Neural cell (in vitro differentiated cells): ENCODE results near the gene APC. TPM values are rescaled to one million over a fixed set of nuclear protein-coding genes. Genes with fewer than 3 reads are reported as not detected.
A peak's percentile ranks its signal among the peaks of the same experiment; 100 is the strongest.

Source experiments
- H2AFZ ChIP-seq: fragments of 200-600, 300-800 bp; sonication (generic), shearing (Covaris generic); 2 replicates; pipeline ENCODE4 v1.6.0; 2014; ENCODE audit warnings: low read depth, mild to moderate bottlenecking, antibody characterized with exemption, low read length, moderate library complexity
- H3F3A ChIP-seq: fragments of 200-600 bp; shearing (Covaris generic); 2 replicates; pipeline ENCODE4 v1.6.1; 2016; ENCODE audit warnings: mild to moderate bottlenecking, moderate library complexity, mixed read lengths, antibody characterized with exemption, low read length; ENCODE audit not compliant: insufficient read depth, poor library complexity, severe bottlenecking
- H3K27ac ChIP-seq: fragments of 200-600, 300-800 bp; sonication (generic), shearing (Covaris generic); 2 replicates; pipeline ENCODE4 v1.5.1; 2014; ENCODE audit warnings: mild to moderate bottlenecking, low read length, moderate library complexity
- H3K27me3 ChIP-seq: fragments of 300-800, 200-600 bp; sonication (generic), shearing (Covaris generic); 2 replicates; pipeline ENCODE4 v1.6.0; 2014; ENCODE audit warnings: mild to moderate bottlenecking, low read depth, low read length, moderate library complexity; ENCODE audit not compliant: insufficient read depth
- H3K36me3 ChIP-seq: fragments of 300-800, 200-600 bp; sonication (generic), shearing (Covaris generic); 2 replicates; pipeline ENCODE4 v1.5.1; 2014; ENCODE audit warnings: mild to moderate bottlenecking, antibody characterized with exemption, low read length, moderate library complexity; ENCODE audit not compliant: insufficient read depth
- H3K4me2 ChIP-seq: fragments of 300-800, 200-600 bp; sonication (generic), shearing (Covaris generic); 2 replicates; pipeline ENCODE4 v1.6.0; 2014; ENCODE audit warnings: mild to moderate bottlenecking, low read length
- H3K4me3 ChIP-seq: fragments of 300-800, 200-600 bp; sonication (generic), shearing (Covaris generic); 2 replicates; pipeline ENCODE4 v1.5.1; 2014; ENCODE audit warnings: mild to moderate bottlenecking, low read length, moderate library complexity
- H3K79me2 ChIP-seq: fragments of 200-600 bp; shearing (Covaris generic); replicated peaks from 2 replicates; pipeline ENCODE4 v1.6.0; 2014; ENCODE audit warnings: mild to moderate bottlenecking, low read length, moderate library complexity; ENCODE audit not compliant: insufficient read depth
- H3K9ac ChIP-seq: fragments of 300-800, 200-600 bp; sonication (generic), shearing (Covaris generic); 2 replicates; pipeline ENCODE4 v1.6.1; 2016; ENCODE audit warnings: mild to moderate bottlenecking, low read length, mixed read lengths
- H3K9me2 ChIP-seq: fragments of 200-600 bp; shearing (Covaris generic); 2 replicates; pipeline ENCODE4 v1.6.1; 2016; ENCODE audit warnings: mild to moderate bottlenecking, low read length, mixed read lengths; ENCODE audit not compliant: insufficient read depth
- H3K9me3 ChIP-seq: fragments of 200-600, 300-800 bp; sonication (generic), shearing (Covaris generic); 2 replicates; pipeline ENCODE4 v1.6.1; 2016; ENCODE audit warnings: mild to moderate bottlenecking, mixed run types, low read length, moderate library complexity, mixed read lengths
- H4K20me1 ChIP-seq: fragments of 200-600 bp; shearing (Covaris generic); 2 replicates; pipeline ENCODE4 v1.6.1; 2016; ENCODE audit warnings: mild to moderate bottlenecking, mixed run types; ENCODE audit not compliant: insufficient read depth
- EP300 ChIP-seq: fragments of 450-650 bp; conservative IDR thresholded peaks from 2 replicates; pipeline ENCODE4 v1.6.1; 2014; ENCODE audit warnings: antibody characterized with exemption, mild to moderate bottlenecking, moderate library complexity; ENCODE audit not compliant: poor library complexity, severe bottlenecking
- EZH2 ChIP-seq: fragments of 200-600, 300-800 bp; shearing (Covaris generic), sonication (generic); IDR thresholded peaks from 2 replicates; pipeline ENCODE4 v1.6.1; 2014; ENCODE audit warnings: antibody characterized with exemption, low read length, borderline replicate concordance, mild to moderate bottlenecking; ENCODE audit not compliant: insufficient read depth, poor library complexity, severe bottlenecking
- MXI1 ChIP-seq: fragments of 450-650 bp; conservative IDR thresholded peaks from 2 replicates; pipeline ENCODE4 v1.6.1; 2014; ENCODE audit warnings: antibody characterized with exemption, mild to moderate bottlenecking; ENCODE audit not compliant: poor library complexity, severe bottlenecking
- POLR2AphosphoS5 ChIP-seq: IDR thresholded peaks from 2 replicates; pipeline ENCODE4 v1.6.1; 2012
- RAD21 ChIP-seq: fragments of 450-650 bp; conservative IDR thresholded peaks from 2 replicates; pipeline ENCODE4 v1.6.1; 2014; ENCODE audit warnings: antibody characterized with exemption, mild to moderate bottlenecking, moderate library complexity
- SMC3 ChIP-seq: fragments of 450-650 bp; conservative IDR thresholded peaks from 2 replicates; pipeline ENCODE4 v1.6.1; 2014; ENCODE audit warnings: antibody characterized with exemption, mild to moderate bottlenecking, moderate library complexity; ENCODE audit not compliant: poor library complexity
- TAF1 ChIP-seq: IDR thresholded peaks from 2 replicates; pipeline ENCODE4 v1.6.1; 2012; ENCODE audit warnings: low read depth
- polyA plus RNA-seq: library from polyadenylated mRNA; depleted of rRNA; stranded (reverse); fragments of >200 nt; gene quantifications from 2 replicates; pipeline ENCODE4 v1.2.3, GENCODE V29; 2014
- TF ChIP-seq, protein P1 (sequence below): fragments of 450-650 bp; IDR thresholded peaks from 2 replicates; pipeline ENCODE4 v1.5.1; 2014; ENCODE audit warnings: antibody characterized with exemption, mild to moderate bottlenecking, moderate library complexity; ENCODE audit not compliant: poor library complexity, severe bottlenecking
- TF ChIP-seq, protein P2 (sequence below): IDR thresholded peaks from 2 replicates; pipeline ENCODE4 v1.6.1; 2012; ENCODE audit warnings: borderline replicate concordance

Gene APC
- polyA plus RNA-seq, 1 donor from 2014 or later, result 40.6 TPM

DNA sequence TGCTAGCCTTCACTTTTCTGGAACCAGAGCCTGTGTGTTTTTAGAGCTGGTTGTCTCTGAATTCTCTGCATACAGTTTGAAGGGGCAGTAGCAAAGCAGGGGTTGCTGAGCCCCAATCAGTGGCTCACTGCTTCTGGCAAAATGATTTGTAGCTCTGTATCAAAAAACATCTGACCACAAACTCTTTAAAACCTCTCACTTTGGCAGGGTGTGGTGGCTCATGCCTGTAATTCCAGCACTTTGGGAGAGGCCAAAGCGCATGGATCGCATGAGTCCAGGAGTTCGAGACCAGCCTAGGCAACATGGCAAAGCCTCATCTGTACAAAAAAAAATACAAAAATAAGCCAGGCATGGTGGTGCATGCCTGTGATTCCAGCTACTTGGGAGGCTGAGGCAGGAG lies 28.3 kb upstream of the APC start:
- H3K4me2 ChIP-seq, result peak overlapping the region; percentile 65
- H3K9me2 ChIP-seq, result no peaks in the 10 kb centered on the region
- H3K9ac ChIP-seq, result peak overlapping the region; percentile 98
- H4K20me1 ChIP-seq, result no peaks in the 10 kb centered on the region
- H3K79me2 ChIP-seq, result peaks cover 63% of the 10 kb centered on the region
- H2AFZ ChIP-seq, result no peak overlapping the region
- TF ChIP-seq TAF1, result no peak
- no peak for TF ChIP-seq RAD21
- no peak for TF ChIP-seq POLR2AphosphoS5
- no peak for TF ChIP-seq EP300
- TF ChIP-seq, protein P1, sequence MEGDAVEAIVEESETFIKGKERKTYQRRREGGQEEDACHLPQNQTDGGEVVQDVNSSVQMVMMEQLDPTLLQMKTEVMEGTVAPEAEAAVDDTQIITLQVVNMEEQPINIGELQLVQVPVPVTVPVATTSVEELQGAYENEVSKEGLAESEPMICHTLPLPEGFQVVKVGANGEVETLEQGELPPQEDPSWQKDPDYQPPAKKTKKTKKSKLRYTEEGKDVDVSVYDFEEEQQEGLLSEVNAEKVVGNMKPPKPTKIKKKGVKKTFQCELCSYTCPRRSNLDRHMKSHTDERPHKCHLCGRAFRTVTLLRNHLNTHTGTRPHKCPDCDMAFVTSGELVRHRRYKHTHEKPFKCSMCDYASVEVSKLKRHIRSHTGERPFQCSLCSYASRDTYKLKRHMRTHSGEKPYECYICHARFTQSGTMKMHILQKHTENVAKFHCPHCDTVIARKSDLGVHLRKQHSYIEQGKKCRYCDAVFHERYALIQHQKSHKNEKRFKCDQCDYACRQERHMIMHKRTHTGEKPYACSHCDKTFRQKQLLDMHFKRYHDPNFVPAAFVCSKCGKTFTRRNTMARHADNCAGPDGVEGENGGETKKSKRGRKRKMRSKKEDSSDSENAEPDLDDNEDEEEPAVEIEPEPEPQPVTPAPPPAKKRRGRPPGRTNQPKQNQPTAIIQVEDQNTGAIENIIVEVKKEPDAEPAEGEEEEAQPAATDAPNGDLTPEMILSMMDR, result no peak
- TF ChIP-seq SMC3, result no peak
- no peak for TF ChIP-seq EZH2
- TF ChIP-seq MXI1, result no peak
- TF ChIP-seq, protein P2, sequence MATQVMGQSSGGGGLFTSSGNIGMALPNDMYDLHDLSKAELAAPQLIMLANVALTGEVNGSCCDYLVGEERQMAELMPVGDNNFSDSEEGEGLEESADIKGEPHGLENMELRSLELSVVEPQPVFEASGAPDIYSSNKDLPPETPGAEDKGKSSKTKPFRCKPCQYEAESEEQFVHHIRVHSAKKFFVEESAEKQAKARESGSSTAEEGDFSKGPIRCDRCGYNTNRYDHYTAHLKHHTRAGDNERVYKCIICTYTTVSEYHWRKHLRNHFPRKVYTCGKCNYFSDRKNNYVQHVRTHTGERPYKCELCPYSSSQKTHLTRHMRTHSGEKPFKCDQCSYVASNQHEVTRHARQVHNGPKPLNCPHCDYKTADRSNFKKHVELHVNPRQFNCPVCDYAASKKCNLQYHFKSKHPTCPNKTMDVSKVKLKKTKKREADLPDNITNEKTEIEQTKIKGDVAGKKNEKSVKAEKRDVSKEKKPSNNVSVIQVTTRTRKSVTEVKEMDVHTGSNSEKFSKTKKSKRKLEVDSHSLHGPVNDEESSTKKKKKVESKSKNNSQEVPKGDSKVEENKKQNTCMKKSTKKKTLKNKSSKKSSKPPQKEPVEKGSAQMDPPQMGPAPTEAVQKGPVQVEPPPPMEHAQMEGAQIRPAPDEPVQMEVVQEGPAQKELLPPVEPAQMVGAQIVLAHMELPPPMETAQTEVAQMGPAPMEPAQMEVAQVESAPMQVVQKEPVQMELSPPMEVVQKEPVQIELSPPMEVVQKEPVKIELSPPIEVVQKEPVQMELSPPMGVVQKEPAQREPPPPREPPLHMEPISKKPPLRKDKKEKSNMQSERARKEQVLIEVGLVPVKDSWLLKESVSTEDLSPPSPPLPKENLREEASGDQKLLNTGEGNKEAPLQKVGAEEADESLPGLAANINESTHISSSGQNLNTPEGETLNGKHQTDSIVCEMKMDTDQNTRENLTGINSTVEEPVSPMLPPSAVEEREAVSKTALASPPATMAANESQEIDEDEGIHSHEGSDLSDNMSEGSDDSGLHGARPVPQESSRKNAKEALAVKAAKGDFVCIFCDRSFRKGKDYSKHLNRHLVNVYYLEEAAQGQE, result no peak
- H3K4me3 ChIP-seq, result peak overlapping the region; percentile 93
- H3F3A ChIP-seq, result no peaks in the 10 kb centered on the region
- no peaks in the 10 kb centered on the region for H3K9me3 ChIP-seq
- no peaks in the 10 kb centered on the region for H3K27me3 ChIP-seq
- H3K27ac ChIP-seq, result no peak overlapping the region
- H3K36me3 ChIP-seq, result no peaks in the 10 kb centered on the region

DNA sequence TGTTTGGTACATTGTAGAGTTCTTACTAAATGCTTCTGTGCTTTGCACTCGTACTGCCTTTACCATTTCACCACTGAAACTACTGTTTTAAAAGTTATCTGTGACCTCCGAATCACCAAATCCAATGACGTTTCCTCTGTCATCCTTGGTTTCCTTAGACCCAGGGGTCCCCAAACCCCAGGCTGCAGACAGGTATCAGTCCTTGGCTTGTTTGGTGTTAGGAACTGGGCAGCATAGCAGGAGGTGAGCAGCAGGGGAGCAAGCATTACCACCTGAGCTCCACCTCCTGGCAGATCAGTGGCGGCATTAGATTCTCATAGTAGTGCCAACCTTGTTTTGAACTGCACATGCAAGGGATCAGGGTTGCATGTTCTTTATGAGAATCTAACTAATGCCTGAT lies 26.8 kb upstream of the APC start:
- Histone ChIP-seq H3K9me2 (no peaks in the 10 kb centered on the region), H3K9ac (no peak overlapping the region), H4K20me1 (no peaks in the 10 kb centered on the region), H3K4me2 (peak overlapping the region; percentile 83), H3K27ac (no peak overlapping the region), H3K4me3 (peak overlapping the region; percentile 93), H2AFZ (no peak overlapping the region), H3K36me3 (no peaks in the 10 kb centered on the region), H3F3A (no peaks in the 10 kb centered on the region), H3K79me2 (peaks cover 77% of the 10 kb centered on the region), H3K27me3 (no peaks in the 10 kb centered on the region), H3K9me3 (no peaks in the 10 kb centered on the region)
- no peak for TF ChIP-seq TAF1

DNA sequence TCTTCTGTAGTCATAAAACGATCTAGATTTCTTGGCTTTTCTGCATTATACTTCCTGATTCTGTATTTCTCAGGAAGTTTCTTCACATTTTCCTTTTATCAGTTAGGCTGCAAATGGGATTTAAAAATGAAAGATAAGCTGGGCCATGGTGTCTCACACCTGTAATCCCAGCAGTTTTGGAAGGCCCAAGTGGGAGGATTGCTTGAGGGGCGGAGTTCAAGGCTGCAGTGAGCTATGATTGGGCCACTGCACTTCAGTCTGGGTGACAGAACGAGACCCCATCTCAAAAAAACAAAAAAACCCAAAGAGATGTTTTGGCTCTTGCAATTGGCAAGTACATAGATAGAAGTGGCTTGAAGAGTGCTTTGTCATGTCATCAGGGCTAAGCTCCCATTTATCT lies 26.2 kb upstream of the APC start:
- Histone ChIP-seq H3K9me3 (no peaks in the 10 kb centered on the region), H3K36me3 (no peaks in the 10 kb centered on the region), H4K20me1 (no peaks in the 10 kb centered on the region), H3K9me2 (no peaks in the 10 kb centered on the region), H3F3A (no peaks in the 10 kb centered on the region), H3K9ac (no peak overlapping the region), H3K27me3 (no peaks in the 10 kb centered on the region), H3K27ac (no peak overlapping the region), H3K4me2 (no peak overlapping the region), H3K4me3 (peak overlapping the region; percentile 93), H2AFZ (no peak overlapping the region), H3K79me2 (peaks cover 82% of the 10 kb centered on the region)
- TF ChIP-seq TAF1, result no peak
